ENCODE results near the gene ENOSF1.
"Not testable (repeated sequence)": the region's sequence is repeated elsewhere in the genome, so short reads cannot be mapped to it uniquely, and the experiment has no call there.

ENOSF1 gene

DNA sequence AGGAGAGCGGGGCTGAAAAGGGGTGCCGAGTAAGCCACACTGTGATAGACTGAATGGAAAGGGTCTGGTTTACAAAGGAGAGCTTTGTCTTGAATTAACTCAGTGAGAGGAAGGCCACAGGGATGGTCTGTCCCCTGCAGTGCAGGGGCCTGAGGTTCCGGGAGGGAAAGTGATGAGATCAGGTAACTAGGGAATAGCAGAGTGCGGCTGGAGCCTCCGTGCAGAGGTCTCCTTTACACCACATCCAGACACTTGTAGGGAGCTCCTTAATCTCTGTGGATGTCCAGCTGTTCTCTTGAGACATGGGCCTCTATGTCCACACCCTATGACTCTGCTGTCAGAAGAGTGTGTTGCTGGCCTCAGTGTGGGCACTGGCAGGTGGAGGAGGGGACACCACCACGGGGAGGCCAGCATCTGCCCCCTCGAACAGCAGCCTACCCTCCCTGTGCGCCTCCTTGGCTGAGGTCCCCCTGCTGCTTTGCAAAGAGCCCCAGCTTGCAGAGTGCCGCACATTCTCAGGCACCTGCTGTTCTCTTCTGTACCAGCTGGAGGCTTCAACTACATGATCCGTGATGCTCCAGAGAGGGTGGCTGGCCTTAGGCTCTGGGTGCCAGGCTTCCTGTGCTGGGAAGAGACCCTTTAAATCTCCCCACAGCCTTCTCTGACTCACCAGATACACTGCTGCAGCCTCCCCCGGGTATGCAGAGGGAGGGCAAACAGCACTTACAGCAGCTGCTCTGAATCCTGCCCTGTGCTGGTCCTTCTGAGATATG lies 25.9 kb downstream of the ENOSF1 start:
- no peak for DNase-seq (ENCODE audit: extremely low read depth, low read depth)
- TF ChIP-seq, protein P1, sequence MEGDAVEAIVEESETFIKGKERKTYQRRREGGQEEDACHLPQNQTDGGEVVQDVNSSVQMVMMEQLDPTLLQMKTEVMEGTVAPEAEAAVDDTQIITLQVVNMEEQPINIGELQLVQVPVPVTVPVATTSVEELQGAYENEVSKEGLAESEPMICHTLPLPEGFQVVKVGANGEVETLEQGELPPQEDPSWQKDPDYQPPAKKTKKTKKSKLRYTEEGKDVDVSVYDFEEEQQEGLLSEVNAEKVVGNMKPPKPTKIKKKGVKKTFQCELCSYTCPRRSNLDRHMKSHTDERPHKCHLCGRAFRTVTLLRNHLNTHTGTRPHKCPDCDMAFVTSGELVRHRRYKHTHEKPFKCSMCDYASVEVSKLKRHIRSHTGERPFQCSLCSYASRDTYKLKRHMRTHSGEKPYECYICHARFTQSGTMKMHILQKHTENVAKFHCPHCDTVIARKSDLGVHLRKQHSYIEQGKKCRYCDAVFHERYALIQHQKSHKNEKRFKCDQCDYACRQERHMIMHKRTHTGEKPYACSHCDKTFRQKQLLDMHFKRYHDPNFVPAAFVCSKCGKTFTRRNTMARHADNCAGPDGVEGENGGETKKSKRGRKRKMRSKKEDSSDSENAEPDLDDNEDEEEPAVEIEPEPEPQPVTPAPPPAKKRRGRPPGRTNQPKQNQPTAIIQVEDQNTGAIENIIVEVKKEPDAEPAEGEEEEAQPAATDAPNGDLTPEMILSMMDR (IDR thresholded peaks at IDR 0.05; ENCODE audit: low read depth, low read length), result no peak

GRCh38 chr18:685438-685837 lies 27.0 kb downstream of the ENOSF1 start:
- TF ChIP-seq, protein P1 (IDR thresholded peaks at IDR 0.05; ENCODE audit: low read depth, low read length), result no peak
- no peak for DNase-seq (ENCODE audit: extremely low read depth, low read depth)

GRCh38 chr18:683531-683930 lies 28.9 kb downstream of the ENOSF1 start:
- no peak for DNase-seq (ENCODE audit: extremely low read depth, low read depth)
- TF ChIP-seq, protein P1 (IDR thresholded peaks at IDR 0.05; ENCODE audit: low read depth, low read length), result no peak

DNA sequence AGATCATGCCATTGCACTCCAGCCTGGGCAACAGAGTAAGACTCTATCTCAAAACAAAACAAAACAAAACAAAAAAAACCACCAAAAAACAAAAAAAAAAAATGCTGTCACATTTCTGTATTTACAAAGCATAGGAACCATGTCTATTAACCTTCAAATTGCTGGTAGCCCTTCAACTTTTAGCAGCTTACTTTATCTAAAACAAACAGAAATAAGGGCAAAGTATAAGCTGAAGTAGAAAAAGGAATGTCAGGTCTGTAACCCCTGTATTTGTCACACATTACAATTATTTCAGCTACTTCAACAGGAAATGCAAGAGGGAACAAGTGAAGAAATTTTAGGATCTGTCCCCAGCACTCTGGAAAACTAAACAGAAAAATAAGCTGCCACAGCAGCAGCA lies 29.6 kb downstream of the ENOSF1 start:
- no peak for DNase-seq (ENCODE audit: extremely low read depth, low read depth)
- TF ChIP-seq, protein P1 (IDR thresholded peaks at IDR 0.05; ENCODE audit: low read depth, low read length), result no peak

- not testable (repeated sequence) for DNase-seq (ENCODE audit: extremely low read depth, low read depth)
These were observed 30.0 kb downstream of the ENOSF1 start for GRCh38 chr18:682416-682815.

DNA sequence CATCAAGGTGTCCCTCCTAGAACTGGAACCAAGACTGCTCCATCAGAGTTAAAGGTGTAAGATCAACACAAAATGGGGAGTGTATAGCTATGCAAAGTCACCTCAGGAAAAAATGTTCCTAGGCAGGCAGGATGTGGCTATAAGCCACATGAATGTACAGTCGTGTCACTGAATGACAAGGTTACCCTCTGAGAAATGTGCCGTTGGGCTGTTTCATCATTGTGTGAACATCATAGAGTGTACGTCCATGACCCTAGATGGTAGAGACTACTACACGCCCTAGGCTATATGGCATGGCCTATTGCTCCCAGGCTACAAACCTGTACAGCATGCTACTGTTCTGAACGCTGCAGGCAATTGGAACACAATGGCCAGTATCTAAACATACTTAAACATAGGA lies 30.4 kb downstream of the ENOSF1 start:
- no peak for DNase-seq (ENCODE audit: extremely low read depth, low read depth)

GRCh38 chr18:680392-680791 lies 32.0 kb downstream of the ENOSF1 start:
- TF ChIP-seq, protein P1 (IDR thresholded peaks at IDR 0.05; ENCODE audit: low read depth, low read length), result no peak
- no peak for DNase-seq (ENCODE audit: extremely low read depth, low read depth)

More for the DNA sequence above, 30.4 kb downstream of the ENOSF1 start:
- TF ChIP-seq, protein P1 (IDR thresholded peaks at IDR 0.05; ENCODE audit: low read depth, low read length), result no peak

DNA sequence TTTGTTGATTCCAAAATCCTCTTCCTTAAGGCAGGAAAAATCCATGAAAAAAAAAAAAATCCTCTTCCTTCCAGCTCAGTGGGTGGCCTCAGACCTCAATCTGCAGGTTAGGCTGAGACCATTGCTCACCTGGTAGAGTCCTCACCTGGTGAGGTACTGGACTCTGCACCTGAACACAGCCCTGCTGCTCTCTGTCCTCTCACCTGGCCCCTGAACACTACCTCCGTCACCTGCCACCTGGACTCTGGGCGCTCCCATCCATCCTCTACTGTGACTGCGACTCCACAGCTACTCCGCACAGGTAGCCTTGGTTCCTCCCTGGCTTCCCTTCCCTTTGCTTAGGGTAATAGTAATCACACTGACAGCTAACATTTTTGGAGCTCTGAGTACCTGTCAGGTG lies 32.9 kb downstream of the ENOSF1 start:
- TF ChIP-seq, protein P1 (IDR thresholded peaks at IDR 0.05; ENCODE audit: low read depth, low read length), result no peak
- no peak for DNase-seq (ENCODE audit: extremely low read depth, low read depth)
